ENCODE data around the gene PPAT.

PPAT gene

DNA sequence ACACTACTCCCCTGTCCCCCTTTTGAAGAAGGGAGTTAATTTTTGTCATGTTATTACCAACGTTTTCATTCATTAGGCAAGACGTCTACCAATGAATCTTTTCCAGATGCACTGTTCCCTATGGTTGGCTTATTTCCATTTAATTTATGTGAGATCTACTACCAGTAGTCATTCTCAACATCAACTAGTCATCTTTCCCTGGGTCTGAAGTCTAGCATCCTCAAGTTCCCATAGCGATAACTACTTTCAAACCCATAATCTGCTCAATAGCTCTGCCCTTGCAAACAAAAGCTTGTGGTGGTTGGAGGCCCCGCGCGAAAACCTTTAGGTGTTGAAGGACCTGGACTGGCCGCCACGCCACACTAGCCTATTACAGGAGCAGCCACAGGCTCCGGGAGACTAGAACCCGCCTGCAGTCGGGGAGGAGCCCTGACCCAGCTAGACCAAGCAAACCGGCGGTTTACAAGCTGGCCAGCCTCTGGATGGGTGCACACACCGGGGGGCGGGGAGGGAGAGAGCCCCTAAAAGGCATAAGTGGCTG lies 746 bp downstream of the PPAT start:
- in situ Hi-C loops (cut with MboI; ENCODE audit: low sequenced_read_pairs), result no loop called here

DNA sequence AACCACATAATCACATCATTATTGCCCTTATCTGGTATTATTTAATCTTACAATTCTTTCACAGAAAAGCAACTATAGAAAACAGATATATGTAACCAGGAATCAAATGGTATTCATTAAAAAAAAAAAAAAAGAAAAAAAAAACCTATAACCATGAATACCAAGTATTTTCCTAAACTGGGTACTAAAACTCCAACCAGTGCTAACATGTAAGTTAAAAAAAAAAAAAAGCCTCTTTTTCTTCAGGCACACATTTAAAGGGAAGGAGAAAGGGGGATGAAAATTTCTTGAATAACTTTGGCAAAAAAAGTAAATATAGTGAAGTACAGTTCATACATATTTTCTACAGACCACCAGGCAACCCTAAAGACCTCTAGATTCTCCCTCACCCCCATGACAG lies 2.1 kb downstream of the PPAT start:
- in situ Hi-C loops (cut with MboI; ENCODE audit: low sequenced_read_pairs), result no loop called here

DNA sequence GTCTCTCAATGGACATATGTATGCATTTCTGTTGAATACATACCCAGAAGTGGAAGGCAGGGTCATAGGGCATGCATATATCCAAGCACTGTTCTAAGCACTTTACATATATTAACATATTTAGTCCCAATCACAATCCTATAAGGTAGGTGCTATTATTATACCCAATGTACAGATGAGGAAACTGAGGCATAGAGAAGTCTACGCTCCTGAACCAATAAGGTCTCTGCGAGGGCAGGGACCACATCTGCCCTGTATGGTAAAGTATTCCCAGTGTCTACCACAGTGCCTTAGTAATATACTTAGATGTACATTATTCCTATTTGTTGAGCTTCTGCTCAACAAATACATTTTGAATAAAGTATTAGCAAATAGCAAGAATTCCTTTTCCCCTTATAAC lies 5.2 kb downstream of the PPAT start:
- in situ Hi-C loops (cut with MboI; ENCODE audit: low sequenced_read_pairs), result no loop called here

DNA sequence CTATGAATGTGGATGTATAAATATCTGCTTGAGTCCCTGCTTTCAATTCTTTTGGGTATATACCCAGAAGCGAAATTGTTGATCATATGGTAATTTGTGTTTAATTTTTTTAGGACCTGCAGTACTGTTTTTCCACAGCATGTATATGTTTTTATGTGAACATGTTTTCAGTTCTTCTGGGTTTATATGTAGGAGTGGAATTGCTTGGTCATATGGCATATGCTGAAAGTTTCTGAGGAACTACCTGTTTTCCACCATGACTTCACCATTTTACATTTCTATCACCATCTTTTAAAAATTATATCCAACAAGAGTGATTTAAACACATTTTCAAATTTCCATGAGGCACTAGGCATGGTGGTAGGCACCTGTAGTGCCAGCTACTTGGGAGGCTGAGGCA lies 8.2 kb downstream of the PPAT start:
- in situ Hi-C loops (cut with MboI; ENCODE audit: low sequenced_read_pairs), result no loop called here

DNA sequence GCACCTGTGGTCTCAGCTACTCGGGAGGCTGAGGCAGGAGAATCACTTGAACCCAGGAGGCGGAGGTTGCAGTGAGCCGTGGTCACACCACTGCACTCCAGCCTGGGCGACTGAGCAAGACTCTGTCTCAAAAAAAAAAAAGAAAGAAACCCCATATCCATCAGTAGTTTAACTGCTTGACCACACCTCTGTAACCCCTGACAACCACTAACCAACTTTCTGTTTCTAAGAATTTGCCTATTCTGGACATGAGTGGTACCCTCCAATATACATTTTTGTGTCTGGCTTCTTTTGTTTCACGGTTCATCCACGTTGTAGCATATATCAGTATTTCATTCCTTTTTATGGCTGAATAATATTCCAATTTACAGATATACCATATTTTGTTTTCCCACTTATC lies 9.1 kb downstream of the PPAT start:
- in situ Hi-C loops (cut with MboI; ENCODE audit: low sequenced_read_pairs), result no loop called here

DNA sequence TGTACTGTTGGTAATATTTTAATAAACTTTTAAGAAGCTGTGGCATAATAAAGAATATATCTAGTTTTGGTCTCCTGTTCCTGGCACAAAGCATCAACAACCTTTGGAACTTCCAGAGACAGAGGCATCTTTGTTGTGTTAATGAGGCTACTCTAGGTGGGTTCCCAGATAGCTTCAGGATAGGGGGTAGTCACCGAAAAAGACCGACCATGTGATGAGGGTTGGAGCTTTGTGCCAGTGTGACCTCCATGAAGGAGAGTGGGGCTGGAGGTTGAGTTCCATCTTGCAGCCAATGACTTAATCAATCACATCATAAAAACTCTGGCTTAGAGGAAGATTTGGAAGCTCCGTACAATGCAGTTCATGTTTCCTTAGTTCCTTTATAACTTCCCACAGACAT lies 9.9 kb downstream of the PPAT start:
- in situ Hi-C loops (cut with MboI; ENCODE audit: low sequenced_read_pairs), result no loop called here

DNA sequence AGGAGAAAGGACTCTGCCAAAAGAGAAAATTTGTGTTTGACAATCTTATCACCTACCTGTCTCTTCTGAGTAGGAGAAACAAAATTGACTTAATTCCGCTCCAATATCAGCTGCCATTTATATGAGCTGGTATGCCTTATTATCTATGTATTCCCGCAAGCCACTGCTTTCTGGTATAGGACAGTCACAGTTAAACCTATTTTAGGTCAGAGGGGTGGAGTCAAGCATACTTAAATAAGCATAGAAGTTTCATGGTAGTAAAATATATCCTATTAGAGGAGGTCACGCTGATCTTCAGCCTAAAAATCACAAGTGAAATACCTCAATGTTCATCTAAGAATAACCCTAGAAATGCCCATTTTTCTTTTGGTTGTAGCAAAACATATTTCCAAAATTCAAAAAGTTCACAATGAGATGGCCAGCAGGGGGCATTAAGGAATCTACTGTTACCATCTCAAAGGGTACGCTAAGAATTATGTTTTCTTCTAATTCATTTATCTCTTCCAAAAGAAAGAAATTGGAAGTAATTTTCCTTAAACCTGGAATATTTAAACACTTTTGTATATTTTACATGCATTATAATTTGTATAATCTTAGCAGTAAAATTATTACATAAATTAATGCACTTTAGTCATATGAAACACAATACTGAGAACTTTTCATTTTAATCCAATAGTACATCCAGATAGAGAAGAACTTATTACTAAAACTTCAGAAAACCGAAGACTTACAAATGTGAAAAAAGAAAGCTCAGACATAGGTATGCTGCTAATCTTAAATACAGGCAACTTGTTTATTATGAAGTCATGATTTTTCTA lies 10.5 kb downstream of the PPAT start:
- in situ Hi-C loops (cut with MboI; ENCODE audit: low sequenced_read_pairs), result no loop called here

DNA sequence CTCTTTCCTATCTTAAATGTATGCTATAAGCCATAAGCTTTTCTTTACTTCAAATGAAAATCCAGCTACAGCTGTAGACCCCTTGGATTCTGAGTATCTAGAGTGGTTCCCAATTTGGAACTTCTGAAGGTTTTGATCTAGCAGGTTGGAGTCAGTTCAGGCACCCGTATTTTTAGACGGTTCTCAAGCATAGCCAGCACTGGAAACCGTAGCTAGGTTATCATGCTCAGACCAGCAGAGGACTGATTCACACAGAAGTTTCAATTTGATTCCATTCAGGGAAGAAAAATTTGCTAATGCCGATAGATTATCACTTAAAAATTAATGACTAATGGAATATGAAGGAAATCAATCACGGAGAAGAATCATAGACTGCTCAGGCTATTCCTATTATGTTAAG lies 11.2 kb downstream of the PPAT start:
- in situ Hi-C loops (cut with MboI; ENCODE audit: low sequenced_read_pairs), result no loop called here

DNA sequence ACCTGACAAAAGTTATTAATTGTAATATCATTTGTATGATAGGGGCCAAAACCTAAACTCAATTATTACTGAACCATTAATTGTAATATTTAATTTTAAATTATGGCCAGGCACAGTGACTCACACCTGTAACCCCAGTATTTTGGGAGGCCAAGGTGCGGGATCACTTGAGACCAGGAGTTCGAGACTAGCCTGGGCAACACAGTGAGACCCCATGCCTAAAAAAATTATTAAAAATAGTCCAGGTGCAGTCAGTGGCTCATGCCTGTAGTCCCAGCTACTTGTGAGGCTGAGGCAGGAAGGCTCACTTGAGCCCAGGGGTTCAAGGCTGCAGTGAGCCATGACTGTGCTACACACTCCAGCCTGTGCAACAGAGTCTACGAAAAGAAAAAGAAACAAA lies 18.0 kb downstream of the PPAT start:
- in situ Hi-C loops (cut with MboI; ENCODE audit: low sequenced_read_pairs), result no loop called here

DNA sequence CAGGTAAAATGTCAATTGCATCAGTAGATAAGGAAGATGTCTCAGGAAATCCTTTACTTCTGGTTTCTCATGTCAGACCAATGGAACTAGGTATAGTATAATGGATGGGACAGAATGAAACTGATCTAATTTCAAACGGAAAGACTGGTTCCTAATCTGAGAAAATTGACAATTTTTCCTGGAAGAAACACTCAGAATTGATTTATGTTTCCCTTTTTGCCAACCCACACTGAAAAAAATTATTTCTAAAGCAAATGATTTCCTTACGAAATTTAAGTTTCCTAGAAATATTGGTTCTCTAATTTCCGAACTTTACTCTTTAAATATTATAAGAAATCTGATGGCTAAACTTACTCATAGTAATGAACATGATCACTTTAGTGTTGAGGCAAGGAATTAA lies 19.1 kb downstream of the PPAT start:
- in situ Hi-C loops (cut with MboI; ENCODE audit: low sequenced_read_pairs), result no loop called here

DNA sequence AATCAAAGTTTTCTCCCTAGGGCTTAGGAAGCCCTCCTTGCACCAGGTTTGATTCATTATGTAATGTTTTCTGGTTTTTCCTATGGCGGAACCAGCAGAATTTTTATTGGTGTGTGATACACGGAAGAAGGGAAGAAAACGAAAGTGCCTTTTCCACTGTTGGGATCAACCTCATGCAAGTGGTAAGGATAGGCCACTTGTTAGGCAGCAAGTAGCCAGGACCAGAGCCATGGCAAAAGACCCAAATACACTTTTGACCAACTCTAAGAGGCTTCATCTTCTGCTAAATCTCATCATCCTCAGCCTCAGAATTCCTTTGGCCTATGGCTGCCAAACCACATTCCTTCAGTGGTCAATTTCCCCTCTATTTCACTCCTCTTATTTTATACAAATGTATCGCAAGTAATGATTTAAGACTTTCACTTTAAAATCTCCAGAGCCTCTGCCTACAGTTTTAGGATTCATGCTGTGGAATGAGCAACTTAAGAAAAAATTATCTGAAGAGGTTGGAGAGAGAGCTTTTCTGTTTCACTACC lies 21.2 kb downstream of the PPAT start:
- in situ Hi-C loops (cut with MboI; ENCODE audit: low sequenced_read_pairs), result no loop called here

DNA sequence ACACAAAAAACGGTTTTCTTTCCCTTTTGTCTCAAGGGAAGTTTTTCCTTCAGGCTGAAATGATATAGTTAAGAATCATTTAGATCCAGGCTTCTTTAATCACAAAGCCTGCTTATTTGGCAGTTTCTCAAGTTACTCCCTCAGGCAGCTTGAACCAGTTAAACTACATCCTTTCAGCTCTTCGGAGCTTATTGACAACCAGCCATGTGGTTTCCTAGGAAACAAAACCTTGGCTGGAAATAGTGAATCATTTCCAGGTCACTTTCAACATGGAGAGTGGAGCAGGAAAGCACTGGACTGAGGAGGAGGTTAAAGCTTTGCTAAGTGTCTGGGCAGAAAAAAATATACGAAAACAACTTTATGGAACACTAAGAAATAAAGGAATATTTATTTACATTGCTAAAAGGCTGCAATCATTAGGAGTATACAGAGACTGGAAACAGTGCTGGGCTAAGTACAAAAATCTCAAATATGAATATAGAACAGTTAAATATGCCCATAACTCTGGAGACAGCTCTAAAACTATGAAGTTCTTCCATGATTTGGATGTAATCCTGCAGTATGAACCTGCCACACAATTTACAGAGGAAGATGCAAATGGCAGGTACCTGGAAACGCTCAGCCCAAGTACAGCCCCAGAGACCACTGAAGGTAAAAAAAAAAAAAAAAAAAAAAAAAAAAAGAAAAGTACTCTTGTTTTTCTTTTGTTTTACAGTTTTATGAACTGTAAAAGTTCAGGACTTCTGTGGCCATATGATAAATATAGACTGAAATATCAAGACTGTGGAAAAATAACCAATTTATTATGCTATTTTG lies 25.0 kb downstream of the PPAT start:
- in situ Hi-C loops (cut with MboI; ENCODE audit: low sequenced_read_pairs), result no loop called here

DNA sequence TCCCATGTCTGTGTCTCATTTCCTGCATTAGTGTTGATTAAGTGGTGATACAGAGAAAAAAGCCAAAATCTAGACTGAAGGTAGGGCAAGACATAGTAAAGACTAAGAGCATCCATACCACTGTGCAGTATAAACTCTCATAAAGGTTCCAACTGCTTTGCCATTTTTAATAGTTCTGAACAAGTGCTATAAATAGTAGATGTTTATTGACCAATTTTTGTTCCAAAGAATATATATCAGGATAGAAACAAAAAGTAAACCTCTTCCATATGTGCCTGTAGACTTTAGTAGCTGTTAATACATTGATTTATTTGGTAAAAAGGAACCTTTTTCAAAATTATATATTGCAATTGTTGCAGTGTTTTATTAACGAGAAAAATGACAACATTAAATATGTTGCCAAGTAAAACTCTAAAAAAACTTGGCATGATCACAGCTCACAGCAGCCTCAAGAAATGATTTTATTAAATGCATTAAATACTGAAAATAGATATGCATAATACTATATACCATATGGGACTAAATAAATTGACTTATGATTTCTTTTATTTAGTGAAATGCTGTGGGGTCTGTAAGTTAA lies 25.8 kb downstream of the PPAT start:
- in situ Hi-C loops (cut with MboI; ENCODE audit: low sequenced_read_pairs), result no loop called here

DNA sequence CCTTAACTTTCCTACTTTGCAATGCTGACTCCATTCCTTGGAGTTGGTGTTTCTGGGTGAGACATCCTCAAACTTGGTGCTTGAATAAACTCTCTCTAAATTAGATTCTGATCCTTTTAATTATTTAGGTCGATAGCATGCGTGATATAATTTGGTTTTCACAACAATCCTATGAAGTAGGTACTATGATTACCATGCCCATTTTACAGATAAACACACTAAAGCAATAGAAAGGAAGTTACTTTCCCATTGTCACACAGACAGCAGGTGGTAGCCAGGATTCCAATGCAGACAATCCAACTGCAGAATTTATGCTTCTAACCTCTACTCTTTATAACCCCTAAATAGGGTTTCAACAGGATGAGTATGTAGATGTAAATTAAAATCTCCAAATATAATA lies 26.4 kb downstream of the PPAT start:
- in situ Hi-C loops (cut with MboI; ENCODE audit: low sequenced_read_pairs), result no loop called here

DNA sequence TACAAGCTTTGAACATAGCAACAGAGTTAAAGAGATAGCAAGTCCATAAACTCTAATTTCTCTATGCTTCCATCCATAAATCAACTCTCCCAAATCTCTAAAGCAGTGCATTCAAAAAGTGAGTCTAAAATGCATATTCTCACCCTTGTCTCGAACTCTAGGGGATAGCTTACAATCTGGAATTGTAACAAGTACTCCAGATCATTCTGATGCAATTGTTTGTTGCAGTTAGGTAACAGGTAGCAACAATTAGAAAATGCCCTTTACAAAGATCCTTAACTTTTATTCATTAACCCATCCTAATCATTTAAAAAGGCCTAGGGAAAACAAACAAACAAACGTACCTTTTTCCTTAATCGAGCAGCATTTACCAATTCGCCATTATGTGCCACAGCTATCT lies 29.3 kb downstream of the PPAT start:
- in situ Hi-C loops (cut with MboI; ENCODE audit: low sequenced_read_pairs), result no loop called here

DNA sequence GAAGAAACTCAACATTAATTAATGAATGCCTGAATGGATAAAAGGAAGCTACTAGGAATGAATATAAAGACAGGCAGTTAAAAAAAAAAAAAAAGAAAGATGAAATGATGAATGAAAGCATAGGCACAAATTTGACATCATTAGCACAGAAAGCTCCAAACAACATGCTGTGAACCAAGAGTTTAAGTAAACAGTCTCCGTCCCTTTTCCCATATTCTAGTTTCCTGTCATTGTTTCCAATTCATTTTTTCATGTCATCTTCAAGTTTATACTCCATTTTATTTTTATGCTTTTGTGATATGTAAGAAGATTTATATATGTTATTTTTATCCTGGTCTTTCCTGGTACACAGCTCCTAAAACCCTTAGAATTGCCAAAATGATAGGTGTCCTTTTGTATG lies 30.4 kb downstream of the PPAT start:
- in situ Hi-C loops (cut with MboI; ENCODE audit: low sequenced_read_pairs), result no loop called here

DNA sequence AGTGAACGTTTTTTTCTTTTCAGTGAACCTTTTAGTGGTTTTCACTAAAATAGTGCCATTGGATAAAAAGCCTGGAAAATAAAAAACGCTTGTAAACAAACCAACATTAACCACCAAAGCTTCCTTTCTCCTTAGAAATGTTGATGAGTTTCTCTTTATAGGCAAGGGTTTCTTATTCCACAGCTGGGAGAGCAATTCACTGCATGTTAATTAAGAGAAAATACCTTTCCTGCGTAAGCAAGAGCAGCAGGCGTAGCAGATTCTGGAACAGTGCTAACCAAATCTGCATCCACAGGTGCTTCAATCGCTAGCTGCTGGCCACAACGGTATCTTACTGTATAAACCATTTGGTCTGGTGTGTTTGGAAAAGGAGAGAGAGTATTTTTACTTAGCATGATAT lies 34.9 kb downstream of the PPAT start:
- in situ Hi-C loops (cut with MboI; ENCODE audit: low sequenced_read_pairs), result no loop called here

DNA sequence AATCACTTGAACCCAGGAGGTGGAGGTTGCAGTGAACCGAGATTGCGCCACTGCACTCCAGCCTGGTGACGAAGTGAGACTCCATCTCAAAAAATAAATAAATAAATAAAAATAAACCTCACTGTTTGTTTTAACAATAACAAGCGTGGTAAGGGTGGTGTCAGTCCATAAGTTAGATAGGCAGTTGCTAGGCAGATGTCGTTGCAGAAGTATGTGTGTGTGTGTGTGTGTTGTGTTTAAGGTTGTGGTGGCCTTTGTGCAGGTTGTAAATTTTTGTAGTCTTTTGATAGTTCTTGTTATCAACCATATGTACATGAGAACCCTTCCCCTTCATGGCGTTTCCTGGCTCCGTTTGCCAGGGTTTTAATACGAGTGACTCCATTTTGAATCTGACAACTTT lies 44.1 kb downstream of the PPAT start:
- in situ Hi-C loops (cut with MboI; ENCODE audit: low sequenced_read_pairs), result no loop called here

DNA sequence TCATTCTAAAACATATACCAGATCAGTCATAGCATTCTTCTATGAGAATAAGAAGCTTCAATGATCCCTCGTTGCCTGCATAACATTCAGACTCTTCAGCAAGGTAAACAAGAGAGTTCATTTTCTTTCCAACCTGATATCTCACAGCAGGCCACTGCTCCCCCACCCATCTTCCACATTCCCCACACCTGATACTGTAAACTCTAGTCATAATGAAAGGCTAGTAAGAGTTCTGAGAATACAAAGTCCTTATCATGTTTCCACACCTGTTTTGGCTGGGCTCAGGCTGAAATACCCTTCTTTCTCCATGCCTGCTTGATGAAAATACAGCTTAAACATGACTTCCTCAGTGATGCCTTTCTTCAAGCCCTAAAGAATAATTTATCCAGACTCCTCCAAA lies 45.9 kb downstream of the PPAT start:
- in situ Hi-C loops (cut with MboI; ENCODE audit: low sequenced_read_pairs), result no loop called here

DNA sequence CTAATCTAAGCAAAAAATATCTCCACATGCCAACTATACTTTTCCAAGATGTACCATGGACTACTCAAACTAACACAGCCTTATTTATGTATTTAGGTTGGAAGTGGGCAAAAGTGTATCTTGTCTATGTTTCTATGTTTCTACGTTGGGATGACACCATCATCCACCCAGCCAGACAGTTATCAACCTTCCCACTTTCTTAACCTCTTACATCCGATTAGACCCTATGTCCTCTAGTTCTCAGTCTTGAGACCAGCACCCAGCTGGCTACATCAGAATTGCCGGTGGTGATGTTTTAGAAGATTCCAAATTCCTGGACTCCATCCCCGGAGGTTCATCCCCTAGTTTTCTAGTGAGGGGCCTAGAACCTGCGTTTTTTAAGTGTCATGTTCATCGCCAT lies 47.1 kb downstream of the PPAT start:
- in situ Hi-C loops (cut with MboI; ENCODE audit: low sequenced_read_pairs), result no loop called here
